Measurements from ENCODE around the gene TNFRSF8. TPM values are rescaled to one million over a fixed set of nuclear protein-coding genes. Genes with fewer than 3 reads are reported as not detected.

Gene TNFRSF8
- total and polyA plus RNA-seq, 2 of the 13 experiments (the other 11 are each of a cell fraction or from before 2014, with no cell fraction given) = not detected

GRCh38 chr1:12144969-12145368 is 81.9 kb downstream of the TNFRSF8 start:
- no TSS peak for BruUV-seq (replicated peaks)
- Histone ChIP-seq H3K79me2 (ENCODE audit: insufficient read depth, low read length) (no peaks in the 10 kb centered on the region), H3K4me1 (ENCODE audit: insufficient read depth, low read length) (peaks cover 43% of the 10 kb centered on the region), H3K27ac (ENCODE audit: extremely low read length, insufficient read depth, low read length) (no peak overlapping the region), H4K20me1 (ENCODE audit: insufficient read depth, low read length) (no peaks in the 10 kb centered on the region), H3K4me2 (ENCODE audit: low read depth, low read length) (no peak overlapping the region), H2AFZ (ENCODE audit: low read length) (no peak overlapping the region), H3K4me3 (replicated peaks in 1 of 3; ENCODE audit: insufficient read depth in 1 of 3, low read depth in 2 of 3, low read length in 3 of 3) (no peak overlapping the region), H3K9ac (ENCODE audit: insufficient read depth, low read depth, low read length) (no peak overlapping the region), H3K36me3 (replicated peaks in 1 of 2; ENCODE audit: control insufficient read depth in 1 of 2, insufficient read depth in 2 of 2, low read length in 2 of 2) (no peaks in the 10 kb centered on the region), H3K27me3 (ENCODE audit: control insufficient read depth in 1 of 2, insufficient read depth in 2 of 2, low read length in 2 of 2) (peaks cover 2 to 43% of the 10 kb centered on the region in 2 experiments; a peak in 4 of 5 replicates), H3K9me3 (ENCODE audit: low read length) (no peaks in the 10 kb centered on the region)
- ChIA-PET POLR2A (no interaction called here), CTCF (ENCODE audit: low intra/inter-chr PET ratio, low total read pairs) (no interaction called here)
- no peak for ATAC-seq
- DNase-seq (ENCODE audit: low spot score) = no peak
- in situ Hi-C loops (cut with HindIII; ENCODE audit: extremely low pct_ligation_motif_present, low pct_unique_long_range_greater_than_20kb) (no loop called here), intact Hi-C loops (cut with micrococcal nuclease; ENCODE audit: unreplicated experiment) (no loop called here)
- 55% methylated on average over 4 of the region's 4 CpGs for WGBS (ENCODE audit: low lambda C conversion rate)
- no peak for TF ChIP-seq FOSL2 (CRISPR knock-in tag; IDR thresholded peaks at IDR 0.05)
- no peak for TF ChIP-seq RXRB (CRISPR knock-in tag; IDR thresholded peaks at IDR 0.05; ENCODE audit: borderline replicate concordance)
- TF ChIP-seq KLF15 (CRISPR knock-in tag; IDR thresholded peaks at IDR 0.05; ENCODE audit: borderline replicate concordance) = no peak
- TF ChIP-seq CCDC6 (CRISPR knock-in tag; IDR thresholded peaks at IDR 0.05) = no peak
- no peak for TF ChIP-seq ZFY (CRISPR knock-in tag; IDR thresholded peaks at IDR 0.05)
- no peak for TF ChIP-seq ZNF570 (CRISPR knock-in tag; IDR thresholded peaks at IDR 0.05; ENCODE audit: borderline replicate concordance)
- TF ChIP-seq ZNF280D (CRISPR knock-in tag; IDR thresholded peaks at IDR 0.05) = no peak
- no peak for TF ChIP-seq MEIS2 (CRISPR knock-in tag; IDR thresholded peaks at IDR 0.05)
- no peak for TF ChIP-seq ZNF414 (CRISPR knock-in tag; IDR thresholded peaks at IDR 0.05)
- no peak for FAIRE-seq
